ENCODE measurements around the gene MYRF.

DNA sequence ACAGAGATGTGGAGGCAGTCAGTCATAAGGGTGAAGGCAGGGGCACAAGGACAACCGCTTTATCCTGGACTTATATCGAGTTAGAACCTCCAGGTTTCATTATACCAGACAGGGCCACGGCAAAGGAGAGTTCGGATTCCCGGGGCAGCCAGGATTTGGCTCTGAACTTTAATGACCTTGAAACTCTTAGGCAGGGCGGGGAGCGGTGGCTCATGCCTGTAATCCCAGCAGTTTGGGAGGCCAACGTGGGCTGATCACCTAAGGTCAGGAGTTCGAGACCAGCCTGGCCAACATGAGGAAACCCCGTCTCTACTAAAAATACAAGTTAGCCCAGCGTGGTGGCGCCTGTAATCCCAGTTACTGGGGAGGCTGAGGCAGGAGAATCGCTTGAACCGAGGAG is 1.1 kb upstream of the MYRF start:
- TF ChIP-seq, protein P1, sequence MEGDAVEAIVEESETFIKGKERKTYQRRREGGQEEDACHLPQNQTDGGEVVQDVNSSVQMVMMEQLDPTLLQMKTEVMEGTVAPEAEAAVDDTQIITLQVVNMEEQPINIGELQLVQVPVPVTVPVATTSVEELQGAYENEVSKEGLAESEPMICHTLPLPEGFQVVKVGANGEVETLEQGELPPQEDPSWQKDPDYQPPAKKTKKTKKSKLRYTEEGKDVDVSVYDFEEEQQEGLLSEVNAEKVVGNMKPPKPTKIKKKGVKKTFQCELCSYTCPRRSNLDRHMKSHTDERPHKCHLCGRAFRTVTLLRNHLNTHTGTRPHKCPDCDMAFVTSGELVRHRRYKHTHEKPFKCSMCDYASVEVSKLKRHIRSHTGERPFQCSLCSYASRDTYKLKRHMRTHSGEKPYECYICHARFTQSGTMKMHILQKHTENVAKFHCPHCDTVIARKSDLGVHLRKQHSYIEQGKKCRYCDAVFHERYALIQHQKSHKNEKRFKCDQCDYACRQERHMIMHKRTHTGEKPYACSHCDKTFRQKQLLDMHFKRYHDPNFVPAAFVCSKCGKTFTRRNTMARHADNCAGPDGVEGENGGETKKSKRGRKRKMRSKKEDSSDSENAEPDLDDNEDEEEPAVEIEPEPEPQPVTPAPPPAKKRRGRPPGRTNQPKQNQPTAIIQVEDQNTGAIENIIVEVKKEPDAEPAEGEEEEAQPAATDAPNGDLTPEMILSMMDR (conservative IDR thresholded peaks at IDR 0.05; ENCODE audit: low read length): no peak
- TF ChIP-seq EZH2phosphoT487 (IDR thresholded peaks at IDR 0.05; ENCODE audit: borderline replicate concordance): no peak
